ENCODE results near the gene RLN3. TPM values are rescaled to one million over a fixed set of nuclear protein-coding genes. Genes with fewer than 3 reads are reported as not detected.

RLN3 gene
- total and polyA plus RNA-seq, 9 of the 15 experiments (the other 6 are each of a cell fraction or from before 2014, with no cell fraction given) = 0.31 to 1.2 (median 0.71) TPM; not detected in 6

DNA sequence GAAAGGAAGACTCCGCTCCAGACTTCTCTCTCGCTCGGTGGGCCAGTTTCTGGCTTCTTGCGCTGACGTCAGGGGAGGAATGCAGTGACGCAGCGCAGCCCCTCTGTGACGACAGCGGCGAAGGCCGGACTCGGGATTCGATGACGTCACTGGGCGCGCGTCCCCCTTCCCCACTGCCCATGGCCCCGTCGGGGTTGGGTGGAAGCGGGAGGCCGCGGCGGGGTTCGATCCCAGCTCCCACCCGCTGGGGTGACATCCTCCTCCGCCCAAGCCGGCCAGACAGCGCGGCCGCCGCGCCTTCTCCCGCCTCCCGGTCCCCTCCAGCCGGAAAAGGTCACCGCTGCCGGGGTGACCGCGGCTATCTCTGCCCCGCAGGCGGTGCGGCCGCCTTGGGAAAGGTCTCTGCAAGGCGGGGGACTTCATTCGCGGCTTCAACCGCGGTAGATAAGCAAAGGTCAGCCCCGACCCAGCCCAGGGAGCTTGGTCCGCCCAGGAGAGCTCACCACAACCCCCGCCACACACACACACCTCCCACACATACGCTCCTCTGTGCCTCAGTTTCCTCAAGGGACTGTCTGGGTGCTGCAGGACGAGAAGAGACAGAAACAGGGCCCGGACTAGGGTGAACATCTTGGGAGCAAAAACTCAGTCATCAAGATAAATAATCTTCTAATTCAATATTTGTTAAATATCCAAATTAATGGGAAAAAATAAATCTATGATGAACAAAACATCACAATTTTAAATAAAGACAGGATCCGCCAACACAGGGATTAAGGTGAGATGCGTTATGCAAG lies 21.0 kb upstream of the RLN3 start (continued):
- TF ChIP-seq, protein P1, sequence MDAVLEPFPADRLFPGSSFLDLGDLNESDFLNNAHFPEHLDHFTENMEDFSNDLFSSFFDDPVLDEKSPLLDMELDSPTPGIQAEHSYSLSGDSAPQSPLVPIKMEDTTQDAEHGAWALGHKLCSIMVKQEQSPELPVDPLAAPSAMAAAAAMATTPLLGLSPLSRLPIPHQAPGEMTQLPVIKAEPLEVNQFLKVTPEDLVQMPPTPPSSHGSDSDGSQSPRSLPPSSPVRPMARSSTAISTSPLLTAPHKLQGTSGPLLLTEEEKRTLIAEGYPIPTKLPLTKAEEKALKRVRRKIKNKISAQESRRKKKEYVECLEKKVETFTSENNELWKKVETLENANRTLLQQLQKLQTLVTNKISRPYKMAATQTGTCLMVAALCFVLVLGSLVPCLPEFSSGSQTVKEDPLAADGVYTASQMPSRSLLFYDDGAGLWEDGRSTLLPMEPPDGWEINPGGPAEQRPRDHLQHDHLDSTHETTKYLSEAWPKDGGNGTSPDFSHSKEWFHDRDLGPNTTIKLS (IDR thresholded peaks at IDR 0.05; ENCODE audit: borderline replicate concordance, low read depth) = peak; percentile 89; the same call in 1 of the 2 replicates
- TF ChIP-seq, protein P2, sequence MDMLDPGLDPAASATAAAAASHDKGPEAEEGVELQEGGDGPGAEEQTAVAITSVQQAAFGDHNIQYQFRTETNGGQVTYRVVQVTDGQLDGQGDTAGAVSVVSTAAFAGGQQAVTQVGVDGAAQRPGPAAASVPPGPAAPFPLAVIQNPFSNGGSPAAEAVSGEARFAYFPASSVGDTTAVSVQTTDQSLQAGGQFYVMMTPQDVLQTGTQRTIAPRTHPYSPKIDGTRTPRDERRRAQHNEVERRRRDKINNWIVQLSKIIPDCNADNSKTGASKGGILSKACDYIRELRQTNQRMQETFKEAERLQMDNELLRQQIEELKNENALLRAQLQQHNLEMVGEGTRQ (CRISPR knock-in tag; IDR thresholded peaks at IDR 0.05) = no peak
- TF ChIP-seq RBM14 (IDR thresholded peaks at IDR 0.05; ENCODE audit: borderline replicate concordance, insufficient read depth, low read depth, low read length) (no peak), SAFB2 (IDR thresholded peaks at IDR 0.05; ENCODE audit: borderline replicate concordance, low read depth, low read length, severe bottlenecking) (no peak), SAP30 (IDR thresholded peaks at IDR 0.05; ENCODE audit: borderline replicate concordance, insufficient read depth, low read depth, low read length, poor library complexity, severe bottlenecking) (no peak), POLR2H (tag; IDR thresholded peaks at IDR 0.05; ENCODE audit: low read depth) (no peak), GTF2F1 (IDR thresholded peaks at IDR 0.05; ENCODE audit: low read depth, low read length) (peak; percentile 69), TAL1 (IDR thresholded peaks at IDR 0.05) (peak; percentile 98), EP300 (IDR thresholded peaks at IDR 0.05; ENCODE audit: low read length) (peak; percentile 95), SMARCE1 (IDR thresholded peaks at IDR 0.05) (peak; percentile 100), RNF2 (IDR thresholded peaks at IDR 0.05) (peak; percentile 99), HES1 (IDR thresholded peaks at IDR 0.05; ENCODE audit: low read depth) (peak; percentile 97), BDP1 (IDR thresholded peaks at IDR 0.05; ENCODE audit: insufficient read depth, insufficient read length) (no peak), ZBED1 (IDR thresholded peaks at IDR 0.05) (peak; percentile 92)
- TF ChIP-seq, protein P3, sequence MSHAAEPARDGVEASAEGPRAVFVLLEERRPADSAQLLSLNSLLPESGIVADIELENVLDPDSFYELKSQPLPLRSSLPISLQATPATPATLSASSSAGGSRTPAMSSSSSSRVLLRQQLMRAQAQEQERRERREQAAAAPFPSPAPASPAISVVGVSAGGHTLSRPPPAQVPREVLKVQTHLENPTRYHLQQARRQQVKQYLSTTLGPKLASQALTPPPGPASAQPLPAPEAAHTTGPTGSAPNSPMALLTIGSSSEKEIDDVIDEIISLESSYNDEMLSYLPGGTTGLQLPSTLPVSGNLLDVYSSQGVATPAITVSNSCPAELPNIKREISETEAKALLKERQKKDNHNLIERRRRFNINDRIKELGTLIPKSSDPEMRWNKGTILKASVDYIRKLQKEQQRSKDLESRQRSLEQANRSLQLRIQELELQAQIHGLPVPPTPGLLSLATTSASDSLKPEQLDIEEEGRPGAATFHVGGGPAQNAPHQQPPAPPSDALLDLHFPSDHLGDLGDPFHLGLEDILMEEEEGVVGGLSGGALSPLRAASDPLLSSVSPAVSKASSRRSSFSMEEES (CRISPR knock-in tag; IDR thresholded peaks at IDR 0.05) = no peak
- TF ChIP-seq, protein P4, sequence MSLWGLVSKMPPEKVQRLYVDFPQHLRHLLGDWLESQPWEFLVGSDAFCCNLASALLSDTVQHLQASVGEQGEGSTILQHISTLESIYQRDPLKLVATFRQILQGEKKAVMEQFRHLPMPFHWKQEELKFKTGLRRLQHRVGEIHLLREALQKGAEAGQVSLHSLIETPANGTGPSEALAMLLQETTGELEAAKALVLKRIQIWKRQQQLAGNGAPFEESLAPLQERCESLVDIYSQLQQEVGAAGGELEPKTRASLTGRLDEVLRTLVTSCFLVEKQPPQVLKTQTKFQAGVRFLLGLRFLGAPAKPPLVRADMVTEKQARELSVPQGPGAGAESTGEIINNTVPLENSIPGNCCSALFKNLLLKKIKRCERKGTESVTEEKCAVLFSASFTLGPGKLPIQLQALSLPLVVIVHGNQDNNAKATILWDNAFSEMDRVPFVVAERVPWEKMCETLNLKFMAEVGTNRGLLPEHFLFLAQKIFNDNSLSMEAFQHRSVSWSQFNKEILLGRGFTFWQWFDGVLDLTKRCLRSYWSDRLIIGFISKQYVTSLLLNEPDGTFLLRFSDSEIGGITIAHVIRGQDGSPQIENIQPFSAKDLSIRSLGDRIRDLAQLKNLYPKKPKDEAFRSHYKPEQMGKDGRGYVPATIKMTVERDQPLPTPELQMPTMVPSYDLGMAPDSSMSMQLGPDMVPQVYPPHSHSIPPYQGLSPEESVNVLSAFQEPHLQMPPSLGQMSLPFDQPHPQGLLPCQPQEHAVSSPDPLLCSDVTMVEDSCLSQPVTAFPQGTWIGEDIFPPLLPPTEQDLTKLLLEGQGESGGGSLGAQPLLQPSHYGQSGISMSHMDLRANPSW (CRISPR knock-in tag; IDR thresholded peaks at IDR 0.05) = no peak
- TF ChIP-seq, protein P5, sequence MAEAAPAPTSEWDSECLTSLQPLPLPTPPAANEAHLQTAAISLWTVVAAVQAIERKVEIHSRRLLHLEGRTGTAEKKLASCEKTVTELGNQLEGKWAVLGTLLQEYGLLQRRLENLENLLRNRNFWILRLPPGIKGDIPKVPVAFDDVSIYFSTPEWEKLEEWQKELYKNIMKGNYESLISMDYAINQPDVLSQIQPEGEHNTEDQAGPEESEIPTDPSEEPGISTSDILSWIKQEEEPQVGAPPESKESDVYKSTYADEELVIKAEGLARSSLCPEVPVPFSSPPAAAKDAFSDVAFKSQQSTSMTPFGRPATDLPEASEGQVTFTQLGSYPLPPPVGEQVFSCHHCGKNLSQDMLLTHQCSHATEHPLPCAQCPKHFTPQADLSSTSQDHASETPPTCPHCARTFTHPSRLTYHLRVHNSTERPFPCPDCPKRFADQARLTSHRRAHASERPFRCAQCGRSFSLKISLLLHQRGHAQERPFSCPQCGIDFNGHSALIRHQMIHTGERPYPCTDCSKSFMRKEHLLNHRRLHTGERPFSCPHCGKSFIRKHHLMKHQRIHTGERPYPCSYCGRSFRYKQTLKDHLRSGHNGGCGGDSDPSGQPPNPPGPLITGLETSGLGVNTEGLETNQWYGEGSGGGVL (CRISPR knock-in tag; IDR thresholded peaks at IDR 0.05) = no peak

Measured in K562 (cell line).